ENCODE results near the gene CC2D2B. TPM values are rescaled to one million over a fixed set of nuclear protein-coding genes. Genes with fewer than 3 reads are reported as not detected.

The CC2D2B gene
- total and polyA plus RNA-seq, 4 donors = 0.29 to 5.0 (median 0.72) TPM

DNA sequence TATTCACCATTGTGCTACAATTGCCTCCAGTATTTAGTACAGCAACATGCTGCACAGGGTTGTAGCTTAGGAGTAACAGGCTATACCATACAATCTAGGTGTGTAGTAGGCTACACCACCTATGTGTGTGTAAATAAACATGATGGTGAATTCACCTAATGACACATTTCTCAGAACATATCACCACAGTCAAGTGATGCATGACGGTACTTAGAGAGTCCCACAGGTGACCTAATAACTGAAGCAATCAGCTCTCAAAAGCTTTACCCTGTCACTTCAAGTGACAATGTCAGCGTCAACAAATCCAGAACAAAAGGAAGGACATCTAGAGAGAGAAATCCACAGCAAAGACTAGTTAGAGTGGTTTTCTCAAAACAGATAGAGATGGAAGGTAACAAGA is 174.4 kb downstream of the CC2D2B start:
- WGBS, 2 donors = 94 to 98% methylated on average over 2 of the region's 2 CpGs
- Histone ChIP-seq H3K4me3 (no peak overlapping the region), H3K9ac (ENCODE audit: insufficient read depth in 1 of 2, low read length in 2 of 2) (no peak overlapping the region), H3K27me3 (ENCODE audit: control insufficient read depth in 3 of 3, insufficient read depth in 3 of 3, low read length in 2 of 3) (no peaks in the 10 kb centered on the region), H3K9me3 (ENCODE audit: control insufficient read depth in 4 of 4, insufficient read depth in 3 of 4, low read length in 3 of 4) (no peaks in the 10 kb centered on the region), H3K27ac (ENCODE audit: low read depth in 1 of 2, low read length in 1 of 2) (no peak overlapping the region), H3K36me3 (ENCODE audit: control insufficient read depth in 4 of 4, insufficient read depth in 4 of 4, low read length in 4 of 4) (peaks cover 0 to 2% (median 0%) of the 10 kb centered on the region in 4 donors), H3K4me1 (ENCODE audit: control insufficient read depth in 5 of 5, insufficient read depth in 5 of 5, low read length in 5 of 5) (peaks cover 0 to 3% (median 0%) of the 10 kb centered on the region in 5 donors)
- no peak for ATAC-seq (ENCODE audit: insufficient read depth, low FRiP score)
- TF ChIP-seq, protein P1, sequence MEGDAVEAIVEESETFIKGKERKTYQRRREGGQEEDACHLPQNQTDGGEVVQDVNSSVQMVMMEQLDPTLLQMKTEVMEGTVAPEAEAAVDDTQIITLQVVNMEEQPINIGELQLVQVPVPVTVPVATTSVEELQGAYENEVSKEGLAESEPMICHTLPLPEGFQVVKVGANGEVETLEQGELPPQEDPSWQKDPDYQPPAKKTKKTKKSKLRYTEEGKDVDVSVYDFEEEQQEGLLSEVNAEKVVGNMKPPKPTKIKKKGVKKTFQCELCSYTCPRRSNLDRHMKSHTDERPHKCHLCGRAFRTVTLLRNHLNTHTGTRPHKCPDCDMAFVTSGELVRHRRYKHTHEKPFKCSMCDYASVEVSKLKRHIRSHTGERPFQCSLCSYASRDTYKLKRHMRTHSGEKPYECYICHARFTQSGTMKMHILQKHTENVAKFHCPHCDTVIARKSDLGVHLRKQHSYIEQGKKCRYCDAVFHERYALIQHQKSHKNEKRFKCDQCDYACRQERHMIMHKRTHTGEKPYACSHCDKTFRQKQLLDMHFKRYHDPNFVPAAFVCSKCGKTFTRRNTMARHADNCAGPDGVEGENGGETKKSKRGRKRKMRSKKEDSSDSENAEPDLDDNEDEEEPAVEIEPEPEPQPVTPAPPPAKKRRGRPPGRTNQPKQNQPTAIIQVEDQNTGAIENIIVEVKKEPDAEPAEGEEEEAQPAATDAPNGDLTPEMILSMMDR (IDR thresholded peaks at IDR 0.05; ENCODE audit: control extremely low read depth, extremely low read depth) = no peak
- DNase-seq = no peak

Small RNA genes within 50 kb of the gene (small RNA-seq; reads per million reads assigned to genes)
- 0.48 reads per million, percentile 59 among the genes with 10 or more reads in this experiment for gene MIR3157 (ENCODE audit: low replicate concordance)

Other genes starting within 250 kb of the CC2D2B start
- 10 to 100 TPM; 38.1 to 43.2 TPM for gene TCTN3, start 214.0 kb upstream of the CC2D2B start, total RNA-seq
- gene TCTN3, start 214.0 kb upstream of the CC2D2B start, polyA plus RNA-seq = 10 to 100 TPM; 13.1 to 21.4 TPM
- gene ENTPD1, start 151.8 kb upstream of the CC2D2B start, total RNA-seq = 10 to 100 TPM; 20.9 to 46.6 TPM
- gene ENTPD1, start 151.8 kb upstream of the CC2D2B start, polyA plus RNA-seq = 10 to 100 TPM in 1 of 2 donors, 1 to 10 TPM in 1; 5.5 to 15.6 TPM
- gene CCNJ, start 135.6 kb downstream of the CC2D2B start, total RNA-seq = 1 to 10 TPM; 6.7 to 9.0 TPM
- gene CCNJ, start 135.6 kb downstream of the CC2D2B start, polyA plus RNA-seq = 1 to 10 TPM; 2.4 to 5.0 TPM
- 10 to 100 TPM; 21.5 to 68.2 TPM for gene ZNF518A, start 222.3 kb downstream of the CC2D2B start, total RNA-seq
- gene ZNF518A, start 222.3 kb downstream of the CC2D2B start, polyA plus RNA-seq = 1 to 10 TPM; 4.4 to 5.3 TPM